ENCODE data around the gene GLRX2.
A peak's percentile ranks its signal among the peaks of the same experiment; 100 is the strongest.

DNA sequence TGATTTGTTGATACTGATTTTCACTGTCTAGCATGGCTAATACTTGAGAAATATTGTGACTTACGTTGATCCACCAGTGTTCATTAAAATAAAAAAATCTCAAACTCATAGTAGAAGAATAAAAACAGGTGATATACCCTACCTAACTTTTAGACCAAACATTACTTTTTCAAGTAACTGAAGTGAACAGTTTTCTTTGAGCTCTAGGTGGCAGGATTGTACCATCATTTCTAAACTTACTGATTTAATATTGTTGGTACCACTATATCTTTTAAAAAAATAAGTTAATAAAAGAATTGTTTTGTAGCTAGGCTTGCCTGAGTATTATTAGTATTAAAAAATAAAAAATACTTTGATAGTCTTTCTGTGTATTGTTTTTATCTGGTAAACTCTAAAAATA lies 38.1 kb upstream of the GLRX2 start:
- TF ChIP-seq ZNF274 (IDR thresholded peaks at IDR 0.05; ENCODE audit: low read depth, low read length) (no peak), RAD21 (IDR thresholded peaks at IDR 0.05; ENCODE audit: low read depth) (peak; percentile 59), POLR2A (IDR thresholded peaks at IDR 0.05; ENCODE audit: borderline replicate concordance, extremely low read depth, insufficient read depth, insufficient read length) (no peak), EZH2 (IDR thresholded peaks at IDR 0.05) (no peak), SP1 (IDR thresholded peaks at IDR 0.05; ENCODE audit: low read depth) (no peak)
- TF ChIP-seq, protein P1, sequence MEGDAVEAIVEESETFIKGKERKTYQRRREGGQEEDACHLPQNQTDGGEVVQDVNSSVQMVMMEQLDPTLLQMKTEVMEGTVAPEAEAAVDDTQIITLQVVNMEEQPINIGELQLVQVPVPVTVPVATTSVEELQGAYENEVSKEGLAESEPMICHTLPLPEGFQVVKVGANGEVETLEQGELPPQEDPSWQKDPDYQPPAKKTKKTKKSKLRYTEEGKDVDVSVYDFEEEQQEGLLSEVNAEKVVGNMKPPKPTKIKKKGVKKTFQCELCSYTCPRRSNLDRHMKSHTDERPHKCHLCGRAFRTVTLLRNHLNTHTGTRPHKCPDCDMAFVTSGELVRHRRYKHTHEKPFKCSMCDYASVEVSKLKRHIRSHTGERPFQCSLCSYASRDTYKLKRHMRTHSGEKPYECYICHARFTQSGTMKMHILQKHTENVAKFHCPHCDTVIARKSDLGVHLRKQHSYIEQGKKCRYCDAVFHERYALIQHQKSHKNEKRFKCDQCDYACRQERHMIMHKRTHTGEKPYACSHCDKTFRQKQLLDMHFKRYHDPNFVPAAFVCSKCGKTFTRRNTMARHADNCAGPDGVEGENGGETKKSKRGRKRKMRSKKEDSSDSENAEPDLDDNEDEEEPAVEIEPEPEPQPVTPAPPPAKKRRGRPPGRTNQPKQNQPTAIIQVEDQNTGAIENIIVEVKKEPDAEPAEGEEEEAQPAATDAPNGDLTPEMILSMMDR (IDR thresholded peaks at IDR 0.05 in 2 of 3, conservative IDR thresholded peaks at IDR 0.05 in 1 of 3; ENCODE audit: borderline replicate concordance in 1 of 3, insufficient read depth in 1 of 3, low read depth in 2 of 3, low read length in 2 of 3), result peak; percentile 22 to 46 (median 26); a peak in 2 of 6 replicates
- TF ChIP-seq, protein P2, sequence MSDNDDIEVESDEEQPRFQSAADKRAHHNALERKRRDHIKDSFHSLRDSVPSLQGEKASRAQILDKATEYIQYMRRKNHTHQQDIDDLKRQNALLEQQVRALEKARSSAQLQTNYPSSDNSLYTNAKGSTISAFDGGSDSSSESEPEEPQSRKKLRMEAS (IDR thresholded peaks at IDR 0.05), result no peak

Measured in HCT116 (cell line).